HEK293T (cell line): Measurements from ENCODE around the gene XIAP.

ENCODE experiments used
- CTCF ChIA-PET: fragments of 350-600 bp; formaldehyde crosslinking; extraction: SDS; loops from one replicate; lab custom pipeline; 2021; ENCODE audit warnings: antibody characterized with exemption, inconsistent platforms; lab: Yijun Ruan, JAX
- POLR2A ChIA-PET: fragments of 350-600 bp; formaldehyde crosslinking; extraction: SDS; loops from one replicate; lab custom pipeline; 2020; ENCODE audit warnings: antibody characterized with exemption, inconsistent platforms; lab: Yijun Ruan, JAX
- DNase-seq: peaks from one replicate; pipeline ENCODE4 v3.0.0; 2012; ENCODE audit warnings: mixed read lengths; ENCODE audit errors: extremely low spot score
- ARNT ChIP-seq: fragments of 450-650 bp; IDR thresholded peaks from 2 replicates; pipeline ENCODE4 v1.6.1; 2017; ENCODE audit warnings: mild to moderate bottlenecking
- BHLHE40 ChIP-seq: fragments of 450-650 bp; IDR thresholded peaks from 2 replicates; pipeline ENCODE4 v1.6.1; 2016; ENCODE audit warnings: mild to moderate bottlenecking, moderate library complexity, borderline replicate concordance
- CTBP1 ChIP-seq: fragments of 450-650 bp; IDR thresholded peaks from 2 replicates; pipeline ENCODE4 v1.6.1; 2016; ENCODE audit warnings: borderline replicate concordance
- ELF4 ChIP-seq: fragments of 450-650 bp; IDR thresholded peaks from 2 replicates; pipeline ENCODE4 v1.6.1; 2017; ENCODE audit warnings: antibody characterized with exemption
- FOXA1 ChIP-seq: fragments of 450-650 bp; IDR thresholded peaks from 2 replicates; pipeline ENCODE4 v1.6.1; 2016; ENCODE audit warnings: mild to moderate bottlenecking
- FOXK2 ChIP-seq: fragments of 450-650 bp; IDR thresholded peaks from 2 replicates; pipeline ENCODE4 v1.6.1; 2016; ENCODE audit warnings: mild to moderate bottlenecking
- FOXM1 ChIP-seq: fragments of 450-650 bp; IDR thresholded peaks from 2 replicates; pipeline ENCODE4 v1.6.1; 2017; ENCODE audit warnings: mild to moderate bottlenecking, borderline replicate concordance
- HDGF ChIP-seq: fragments of 450-650 bp; IDR thresholded peaks from 2 replicates; pipeline ENCODE4 v1.6.1; 2017; ENCODE audit warnings: antibody characterized with exemption, borderline replicate concordance
- L3MBTL2 ChIP-seq: fragments of 450-650 bp; conservative IDR thresholded peaks from 2 replicates; pipeline ENCODE4 v1.6.1; 2016; ENCODE audit warnings: mild to moderate bottlenecking
- LEF1 ChIP-seq: fragments of 450-650 bp; IDR thresholded peaks from 2 replicates; pipeline ENCODE4 v1.6.1; 2017; ENCODE audit warnings: mild to moderate bottlenecking, borderline replicate concordance
- NFRKB ChIP-seq: fragments of 450-650 bp; IDR thresholded peaks from 2 replicates; pipeline ENCODE4 v1.6.1; 2016; ENCODE audit warnings: mild to moderate bottlenecking, moderate library complexity
- PKNOX1 ChIP-seq: fragments of 450-650 bp; IDR thresholded peaks from 2 replicates; pipeline ENCODE4 v1.6.1; 2016
- SP1 ChIP-seq: fragments of 450-650 bp; IDR thresholded peaks from 2 replicates; pipeline ENCODE4 v1.6.1; 2017
- SUZ12 ChIP-seq: fragments of 450-650 bp; IDR thresholded peaks from 2 replicates; pipeline ENCODE4 v1.6.1; 2016; ENCODE audit warnings: mild to moderate bottlenecking
- TARDBP ChIP-seq: fragments of 450-650 bp; IDR thresholded peaks from 2 replicates; pipeline ENCODE4 v1.6.1; 2016
- ZNF384 ChIP-seq: fragments of 450-650 bp; IDR thresholded peaks from 2 replicates; pipeline ENCODE4 v1.6.1; 2016

Gene XIAP

GRCh38 chrX:123905332-123905731 is 45.5 kb downstream of the XIAP start:
- ChIA-PET CTCF (interaction anchor here (0.5 kb wide), 1 partner anchor 80 kb away, joined by 3 read pairs; no protein-coding TSS in a partner anchor), POLR2A (no interaction called here)
- DNase-seq: no peak
- TF ChIP-seq HDGF (no peak), FOXA1 (no peak)

- DNase-seq: no peak
- CTCF ChIA-PET: no interaction called here
- TF ChIP-seq NFRKB (no peak), SP1 (no peak), ELF4 (no peak), ZNF384 (no peak), FOXA1 (no peak), TARDBP (no peak), SUZ12 (no peak), ARNT (no peak), PKNOX1 (no peak)
- POLR2A ChIA-PET: no interaction called here
Observed at GRCh38 chrX:123906557-123907316, 46.9 kb downstream of the XIAP start.

GRCh38 chrX:123909523-123909922 is 49.7 kb downstream of the XIAP start:
- ChIA-PET POLR2A (no interaction called here), CTCF (no interaction called here)
- TF ChIP-seq HDGF (no peak), NFRKB (no peak), SUZ12 (no peak), FOXM1 (no peak), CTBP1 (no peak), LEF1 (no peak)
- no peak for DNase-seq

GRCh38 chrX:123917069-123917468 is 57.2 kb downstream of the XIAP start:
- no peak for TF ChIP-seq PKNOX1
- no peak for TF ChIP-seq SUZ12
- TF ChIP-seq L3MBTL2: no peak
- TF ChIP-seq FOXA1: no peak
- no peak for TF ChIP-seq CTBP1
- TF ChIP-seq ELF4: no peak
- TF ChIP-seq NFRKB: no peak
- no peak for TF ChIP-seq HDGF
- TF ChIP-seq SP1: no peak
- TF ChIP-seq LEF1: no peak
- TF ChIP-seq BHLHE40: no peak
- no peak for TF ChIP-seq ZNF384
- no peak for TF ChIP-seq FOXK2
- no peak for TF ChIP-seq FOXM1
- TF ChIP-seq TARDBP: no peak
- TF ChIP-seq ARNT: no peak
- ChIA-PET POLR2A (no interaction called here), CTCF (no interaction called here)
- DNase-seq: no peak

- no peak for DNase-seq
- TF ChIP-seq NFRKB: no peak
- TF ChIP-seq CTBP1: no peak
- no peak for TF ChIP-seq FOXK2
- no peak for TF ChIP-seq SP1
- TF ChIP-seq SUZ12: no peak
- TF ChIP-seq PKNOX1: no peak
- no peak for TF ChIP-seq TARDBP
- no peak for TF ChIP-seq ELF4
- no peak for TF ChIP-seq L3MBTL2
- no peak for TF ChIP-seq HDGF
- TF ChIP-seq FOXA1: no peak
- no peak for TF ChIP-seq LEF1
- TF ChIP-seq ARNT: no peak
- TF ChIP-seq FOXM1: no peak
- no peak for TF ChIP-seq BHLHE40
- no peak for TF ChIP-seq ZNF384
- CTCF ChIA-PET: interaction anchor here (0.7 kb wide), 1 partner anchor 26 kb away, joined by 4 read pairs; no protein-coding TSS in a partner anchor
- POLR2A ChIA-PET: no interaction called here
Observed at GRCh38 chrX:123918106-123918721, 58.4 kb downstream of the XIAP start.

- CTCF ChIA-PET: no interaction called here
- TF ChIP-seq L3MBTL2 (no peak), NFRKB (no peak), FOXA1 (no peak), FOXK2 (no peak), ZNF384 (no peak), FOXM1 (no peak), BHLHE40 (no peak), CTBP1 (no peak), ELF4 (no peak), SUZ12 (no peak), PKNOX1 (no peak), SP1 (no peak), LEF1 (no peak), HDGF (no peak), TARDBP (no peak), ARNT (no peak)
- POLR2A ChIA-PET: no interaction called here
- DNase-seq: no peak
Observed at GRCh38 chrX:123920105-123920785, 60.4 kb downstream of the XIAP start.
